CD14-positive monocyte (primary cell): ENCODE measurements around the gene PGD. TPM values are rescaled to one million over a fixed set of nuclear protein-coding genes. Genes with fewer than 3 reads are reported as not detected.
"Not testable (repeated sequence)": the region's sequence is repeated elsewhere in the genome, so short reads cannot be mapped to it uniquely, and the experiment has no call there.

Source experiments
- DNase-seq, 3 donors: peaks; one replicate each; pipeline ENCODE4 v3.0.0-alpha.2; 2011 to 2022
- H2AFZ ChIP-seq: 2 replicates; pipeline ENCODE4 v1.6.0; 2012; ENCODE audit warnings: mild to moderate bottlenecking, low read depth, low read length, inconsistent platforms; ENCODE audit not compliant: insufficient read depth, poor library complexity, severe bottlenecking
- H3K27ac ChIP-seq, 2 donors: 1 replicate in 1 of 2; 2 replicates in 1 of 2; pipeline ENCODE4 v1.5.1; 2012 to 2013; ENCODE audit warnings: low read length in 2 of 2, control low read depth in 1 of 2, inconsistent platforms in 1 of 2, low read depth in 1 of 2, mild to moderate bottlenecking in 1 of 2
- H3K27me3 ChIP-seq, 2 donors: one replicate each; pipeline versions ENCODE4 v1.6.0 to v1.6.1; 2011 to 2013; ENCODE audit warnings: low read length in 2 of 2; ENCODE audit not compliant: control insufficient read depth in 2 of 2, insufficient read depth in 2 of 2
- H3K36me3 ChIP-seq, 2 donors: replicated peaks in 1 of 2; 1 replicate in 1 of 2; 2 replicates in 1 of 2; pipeline versions ENCODE4 v1.5.1 to v1.6.1; 2012 to 2013; ENCODE audit warnings: low read length in 2 of 2, control low read depth in 1 of 2, inconsistent platforms in 1 of 2, mild to moderate bottlenecking in 1 of 2; ENCODE audit not compliant: insufficient read depth in 2 of 2, control insufficient read depth in 1 of 2
- H3K4me1 ChIP-seq, 2 donors: 1 replicate in 1 of 2; 2 replicates in 1 of 2; pipeline versions ENCODE4 v1.5.1 to v1.6.1; 2012 to 2013; ENCODE audit warnings: low read length in 2 of 2, control low read depth in 1 of 2, inconsistent platforms in 1 of 2, mild to moderate bottlenecking in 1 of 2, moderate library complexity in 1 of 2; ENCODE audit not compliant: insufficient read depth in 2 of 2, control insufficient read depth in 1 of 2
- H3K4me2 ChIP-seq: replicated peaks from 2 replicates; pipeline ENCODE3; 2012; ENCODE audit warnings: low read length, moderate library complexity, mild to moderate bottlenecking; ENCODE audit not compliant: poor library complexity, severe bottlenecking; ENCODE audit errors: extremely low read depth
- H3K4me3 ChIP-seq, 3 experiments: fragments of 200-600 bp in 1 of 3; sonication (generic) in 1 of 3; replicated peaks in 1 of 3; 1 replicate in 2 of 3; 2 replicates in 1 of 3; pipeline ENCODE4 v1.5.1; 2011 to 2013; ENCODE audit warnings: low read length in 3 of 3, mild to moderate bottlenecking in 3 of 3, control low read depth in 2 of 3, low read depth in 2 of 3, inconsistent platforms in 1 of 3, moderate library complexity in 1 of 3
- H3K79me2 ChIP-seq: 2 replicates; pipeline ENCODE4 v1.6.0; 2012; ENCODE audit warnings: mild to moderate bottlenecking, control low read depth, inconsistent platforms, low read length, moderate library complexity; ENCODE audit not compliant: insufficient read depth
- H3K9ac ChIP-seq: 2 replicates; pipeline ENCODE4 v1.6.0; 2017; ENCODE audit warnings: low read length, mild to moderate bottlenecking; ENCODE audit not compliant: insufficient read depth, poor library complexity, severe bottlenecking
- H3K9me3 ChIP-seq, 2 donors: replicated peaks in 1 of 2; 1 replicate in 1 of 2; 2 replicates in 1 of 2; pipeline versions ENCODE4 v1.5.1 to v1.6.1; 2012 to 2013; ENCODE audit warnings: low read length in 2 of 2, control low read depth in 1 of 2; ENCODE audit not compliant: control insufficient read depth in 1 of 2, insufficient read depth in 1 of 2
- H4K20me1 ChIP-seq: 2 replicates; pipeline ENCODE4 v1.6.0; 2012; ENCODE audit warnings: mild to moderate bottlenecking, low read length, control low read depth, moderate library complexity; ENCODE audit not compliant: insufficient read depth
- H3K27ac Mint-ChIP-seq, 7 donors: one replicate each; pipeline ENCODE4 v1.8.0; 2020; ENCODE audit warnings: mild to moderate bottlenecking in 7 of 7, mixed read lengths in 7 of 7, moderate library complexity in 6 of 7, inconsistent platforms in 2 of 7
- H3K27me3 Mint-ChIP-seq, 3 donors: one replicate each; pipeline ENCODE4 v1.8.0; 2021 to 2022; ENCODE audit warnings: low read depth in 3 of 3, mild to moderate bottlenecking in 3 of 3, mixed read lengths in 3 of 3, moderate library complexity in 3 of 3, inconsistent platforms in 1 of 3
- H3K36me3 Mint-ChIP-seq, 2 donors: one replicate each; pipeline ENCODE4 v1.8.0; 2020; ENCODE audit warnings: mixed read lengths in 2 of 2, inconsistent platforms in 1 of 2, mild to moderate bottlenecking in 1 of 2
- H3K4me1 Mint-ChIP-seq: one replicate; pipeline ENCODE4 v1.8.0; 2020; ENCODE audit warnings: mild to moderate bottlenecking, mixed read lengths
- H3K4me3 Mint-ChIP-seq, 2 donors: one replicate each; pipeline ENCODE4 v1.8.0; 2020; ENCODE audit warnings: mild to moderate bottlenecking in 2 of 2, mixed read lengths in 2 of 2, moderate library complexity in 1 of 2
- H3K9me3 Mint-ChIP-seq, 7 donors: one replicate each; pipeline ENCODE4 v1.8.0; 2020 to 2022; ENCODE audit warnings: mixed read lengths in 7 of 7, mild to moderate bottlenecking in 6 of 7, moderate library complexity in 6 of 7, inconsistent platforms in 2 of 7
- CTCF ChIP-seq: fragments of 200-600 bp; IDR thresholded peaks from one replicate; pipeline ENCODE4 v1.8.0; 2022; ENCODE audit warnings: antibody characterized with exemption, mild to moderate bottlenecking
- WGBS: methylation state at CpG from one replicate; pipeline ENCODE4 v1.1.5; 2013; ENCODE audit warnings: missing lambda C conversion rate; ENCODE audit not compliant: insufficient coverage; 5-methylcytosine and 5-hydroxymethylcytosine counted together
- intact Hi-C, 2 donors: fragments of 100-400 bp; cut with micrococcal nuclease; formaldehyde crosslinking; loops; one replicate each; pipeline versions ENCODE4 v1.15.0 to v1.15.1; 2023
- polyA plus RNA-seq, 3 donors: library from polyadenylated mRNA; depleted of rRNA in 1 of 3; unstranded in 2 of 3; stranded (reverse) in 1 of 3; fragments of 300-500 nt in 2 of 3; fragments of >200 nt in 1 of 3; fragmentation: Illumina TruSeq in 2 of 3; gene quantifications; 1 replicate in 2 of 3; 2 replicates in 1 of 3; pipeline ENCODE4 v1.2.3, GENCODE V29; 2012 to 2021

The PGD gene
- polyA plus RNA-seq, 3 donors: 173 to 509 (median 471) TPM

- Histone ChIP-seq H2AFZ (no peak overlapping the region), H4K20me1 (peaks cover 79% of the 10 kb centered on the region), H3K4me2 (no peak overlapping the region), H3K27me3 (no peaks in the 10 kb centered on the region), H3K79me2 (peaks cover 96% of the 10 kb centered on the region), H3K4me3 (no peak overlapping the region), H3K36me3 (peaks cover 95 to 100% of the 10 kb centered on the region in 2 donors), H3K27ac (peak overlapping the region in 1 of 2 donors; percentile 61), H3K9ac (no peak overlapping the region), H3K4me1 (no peaks in the 10 kb centered on the region), H3K9me3 (no peaks in the 10 kb centered on the region)
- no peak for TF ChIP-seq CTCF
- no peak for DNase-seq
- intact Hi-C loops: no loop called here
- Mint-ChIP-seq H3K9me3 (no peaks in the 10 kb centered on the region), H3K4me1 (peaks cover 4% of the 10 kb centered on the region), H3K27me3 (no peaks in the 10 kb centered on the region), H3K4me3 (no peak overlapping the region), H3K36me3 (peaks cover 85 to 98% of the 10 kb centered on the region in 2 donors), H3K27ac (peak overlapping the region in 4 of 7 donors; percentile 33 to 85 (median 71))
- 96% methylated on average over 2 of the region's 2 CpGs for whole genome bisulfite sequencing
These were observed 8.3 kb downstream of the PGD start for GRCh38 chr1:10407201-10407600.

- H3K4me2 ChIP-seq: peak overlapping the region; percentile 61
- peak overlapping the region; percentile 76 to 88 for H3K27ac ChIP-seq
- WGBS: no CpG with 5 or more reads among the region's 6 CpGs
- TF ChIP-seq CTCF: peak; percentile 11
- peaks cover 55% of the 10 kb centered on the region for H3K79me2 ChIP-seq
- H3K4me3 Mint-ChIP-seq: peak overlapping the region; percentile 68 to 87
- peaks cover 75 to 85% of the 10 kb centered on the region in 2 donors for H3K36me3 Mint-ChIP-seq
- H3K4me3 ChIP-seq: peak overlapping the region in 2 of 3 experiments; percentile 34 to 61
- DNase-seq: peak; percentile 78 to 92 (median 91)
- no peaks in the 10 kb centered on the region for H3K27me3 Mint-ChIP-seq
- peak overlapping the region; percentile 55 for H2AFZ ChIP-seq
- intact Hi-C loops: loop anchor here in 1 of 2 donors (2.0 to 10.0 kb wide), 3 partner anchors 13 to 201 kb away; partner anchors contain the start of genes KIF1B and PGD
- H3K27ac Mint-ChIP-seq: peak overlapping the region; percentile 93 to 99 (median 97)
- H3K27me3 ChIP-seq: no peaks in the 10 kb centered on the region
- H3K4me1 ChIP-seq: peaks cover 33 to 42% of the 10 kb centered on the region in 2 donors
- H3K9ac ChIP-seq: no peak overlapping the region
- no peaks in the 10 kb centered on the region for H3K9me3 ChIP-seq
- no peaks in the 10 kb centered on the region for H3K9me3 Mint-ChIP-seq
- H3K36me3 ChIP-seq: peaks cover 75 to 80% of the 10 kb centered on the region in 2 donors
- H4K20me1 ChIP-seq: peaks cover 11% of the 10 kb centered on the region
- peaks cover 33% of the 10 kb centered on the region for H3K4me1 Mint-ChIP-seq
These were observed 16.5 kb downstream of the PGD start for GRCh38 chr1:10415211-10415930.

GRCh38 chr1:10415967-10416366 is 17.1 kb downstream of the PGD start:
- intact Hi-C loops: loop anchor here in 1 of 2 donors (2.0 to 10.0 kb wide), 3 partner anchors 13 to 201 kb away; partner anchors contain the start of genes KIF1B and PGD
- no CpG with 5 or more reads among the region's 1 CpG for WGBS
- peaks cover 33 to 42% of the 10 kb centered on the region in 2 donors for H3K4me1 ChIP-seq
- DNase-seq, H3K27me3 Mint-ChIP-seq, H2AFZ ChIP-seq, H3K9ac ChIP-seq, H3K27me3 ChIP-seq, H3K9me3 Mint-ChIP-seq, H3K9me3 ChIP-seq, H3K4me3 ChIP-seq, H4K20me1 ChIP-seq: not testable (repeated sequence)
- peaks cover 74 to 80% of the 10 kb centered on the region in 2 donors for H3K36me3 ChIP-seq
- H3K27ac ChIP-seq: peak overlapping the region; percentile 76 to 88
- Mint-ChIP-seq H3K4me3 (peak overlapping the region in 1 of 2 donors; percentile 26), H3K4me1 (peaks cover 33% of the 10 kb centered on the region), H3K36me3 (peaks cover 77 to 87% of the 10 kb centered on the region in 2 donors), H3K27ac (peak overlapping the region; percentile 89 to 99 (median 96))
- H3K4me2 ChIP-seq: peak overlapping the region; percentile 61
- H3K79me2 ChIP-seq: peaks cover 49% of the 10 kb centered on the region
